Medulla oblongata (tissue), 1 donor: Measurements from ENCODE around the gene CXCL14.

Source experiments
- DNase-seq: peaks from one replicate; pipeline ENCODE4 v3.0.0-alpha.2; 2015; ENCODE audit errors: extremely low spot score

Gene CXCL14

DNA sequence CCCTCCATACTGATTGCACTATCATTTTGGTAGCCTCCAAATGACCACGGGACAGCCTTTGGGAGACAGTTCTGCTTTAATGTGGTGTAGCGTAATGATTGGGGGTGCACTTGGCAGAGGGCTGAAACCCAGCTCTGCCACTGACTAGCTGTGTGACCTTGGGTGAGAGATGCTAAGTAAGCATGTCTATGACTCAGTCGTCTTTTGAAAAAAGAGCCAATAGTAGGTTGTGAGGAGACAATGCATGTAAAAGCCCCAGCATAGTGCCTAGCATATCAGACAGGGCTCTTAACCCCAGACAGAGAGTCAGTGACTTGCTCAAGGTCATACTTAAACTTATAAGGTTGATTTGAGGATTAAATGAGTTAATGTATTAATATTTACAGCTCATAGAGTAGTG is 18.0 kb upstream of the CXCL14 start:
- no peak for DNase-seq

DNA sequence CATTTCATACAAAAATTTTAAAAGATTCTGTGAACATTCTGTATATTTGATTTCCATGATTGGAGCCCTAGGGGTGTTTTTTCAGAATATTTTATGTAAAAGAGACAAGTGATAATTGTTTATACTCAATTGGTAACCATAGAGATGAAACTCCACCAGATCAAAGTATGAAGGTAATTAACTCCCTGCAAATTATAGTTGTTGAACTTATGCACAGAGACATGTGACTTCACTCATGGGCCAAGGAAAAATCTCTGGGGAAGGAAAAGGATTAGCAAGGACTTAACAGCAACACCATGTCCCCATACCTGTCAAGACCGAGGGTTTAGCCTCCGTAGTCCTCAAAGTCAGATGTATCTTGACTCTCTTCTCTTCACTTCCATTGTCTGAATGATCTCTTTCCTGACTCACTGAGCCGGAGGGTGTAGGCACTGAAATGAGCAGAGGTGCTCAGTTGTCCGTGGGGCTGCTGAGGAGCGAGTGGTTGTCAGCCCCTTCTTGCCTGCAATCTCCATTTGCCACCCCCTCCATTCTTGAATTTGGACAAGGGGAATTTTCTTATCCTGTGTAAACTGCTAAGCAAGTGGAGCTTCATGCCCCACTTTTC is 17.5 kb upstream of the CXCL14 start:
- no peak for DNase-seq

DNA sequence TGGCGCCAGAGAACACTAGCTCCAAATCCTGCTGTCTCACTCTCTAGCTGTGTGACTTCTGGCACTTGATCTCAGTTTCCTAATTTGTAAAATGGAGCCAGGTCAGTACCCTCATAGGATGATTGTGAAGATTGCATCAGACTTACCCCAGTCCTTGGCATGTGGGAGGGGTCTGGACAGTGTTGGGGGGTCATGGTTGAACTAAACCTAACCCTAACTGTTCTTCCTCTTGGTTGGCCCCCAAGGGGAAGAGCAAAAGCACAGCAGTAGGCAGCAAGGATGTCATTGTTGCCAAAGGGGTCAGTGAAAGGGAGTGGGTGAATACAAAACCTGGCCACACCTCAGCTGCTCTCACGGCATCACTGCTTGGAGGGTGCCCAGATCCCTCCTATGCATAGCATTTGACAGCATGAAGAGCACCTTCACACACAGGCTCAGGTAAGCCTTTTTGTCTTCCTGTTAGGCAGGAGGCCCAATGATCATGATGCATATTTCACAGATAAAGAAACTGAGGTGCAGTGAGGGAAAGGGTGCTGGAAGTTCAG is 15.7 kb upstream of the CXCL14 start:
- DNase-seq, result no peak

DNA sequence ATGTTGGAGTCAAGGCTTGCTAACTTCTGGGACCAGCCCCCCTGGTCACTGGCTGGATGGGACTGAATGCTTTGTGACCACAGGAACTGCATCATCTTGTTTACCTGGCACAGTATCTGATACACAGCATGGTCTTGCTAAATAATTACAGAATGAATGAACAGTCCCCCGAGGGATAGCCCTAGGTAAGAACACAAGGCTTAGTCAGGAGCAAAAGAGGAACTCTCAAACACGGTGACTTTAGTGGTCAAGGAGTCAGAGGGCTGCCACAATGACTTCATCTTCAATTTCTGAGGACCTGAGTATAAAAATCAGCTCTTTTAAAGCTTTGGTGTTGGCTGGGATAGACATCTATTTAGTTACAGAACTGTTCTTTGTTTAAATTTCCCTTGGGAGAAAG is 15.1 kb upstream of the CXCL14 start:
- DNase-seq, result no peak

DNA sequence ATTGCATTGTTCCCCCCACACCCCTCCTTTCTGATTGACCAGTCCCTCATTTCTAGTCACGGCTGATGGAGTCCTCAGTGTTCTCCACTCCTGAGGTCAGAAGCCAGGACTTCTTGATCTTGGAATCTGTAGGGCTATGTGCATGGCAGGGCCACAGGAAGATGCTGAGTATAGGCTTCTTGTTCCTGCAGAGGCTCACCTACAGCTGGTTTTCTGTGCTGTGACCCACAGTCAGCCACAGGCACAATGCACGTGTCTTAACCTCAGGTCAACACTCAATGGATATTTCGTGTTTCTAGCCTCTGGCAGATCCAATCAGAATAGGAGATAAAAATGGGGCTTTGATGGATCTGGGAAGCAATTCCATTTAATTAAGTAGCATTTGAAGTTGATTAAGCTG is 14.3 kb upstream of the CXCL14 start:
- DNase-seq, result no peak

DNA sequence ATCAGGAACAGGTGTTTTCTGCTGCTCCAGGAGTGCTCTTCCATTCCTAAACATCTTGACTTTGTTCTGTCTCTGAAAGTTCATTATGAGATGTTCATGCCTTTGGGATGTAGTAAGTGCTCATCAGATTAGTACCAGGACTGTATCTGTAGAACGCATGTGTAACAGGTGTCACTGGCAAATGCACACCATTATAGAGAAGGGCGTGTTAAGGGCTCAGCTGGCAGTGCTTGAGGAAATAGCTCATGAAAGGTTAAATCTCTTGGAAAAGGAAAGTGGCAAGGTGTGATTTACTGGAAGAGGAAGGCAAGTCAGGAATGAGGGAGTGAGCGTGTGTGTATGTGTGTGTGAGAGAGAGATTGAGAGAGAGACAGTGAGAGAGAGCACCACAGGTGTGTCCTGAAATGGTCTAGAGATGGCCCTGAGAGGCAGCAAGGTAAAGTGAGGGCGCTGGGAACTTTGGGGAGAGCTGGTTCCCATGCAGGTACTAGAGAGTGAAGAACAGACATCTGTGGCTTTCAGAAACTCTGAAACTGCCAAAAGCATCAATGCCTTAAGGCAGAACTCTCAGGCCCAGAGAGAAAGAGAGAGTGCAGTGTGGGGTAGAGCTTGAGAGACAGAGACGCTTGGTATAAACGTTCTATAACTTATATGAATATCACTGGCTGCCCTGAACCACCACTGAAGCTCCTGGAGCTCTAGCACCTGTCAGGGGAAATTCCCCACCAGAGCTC is 13.7 kb upstream of the CXCL14 start:
- DNase-seq, result no peak

DNA sequence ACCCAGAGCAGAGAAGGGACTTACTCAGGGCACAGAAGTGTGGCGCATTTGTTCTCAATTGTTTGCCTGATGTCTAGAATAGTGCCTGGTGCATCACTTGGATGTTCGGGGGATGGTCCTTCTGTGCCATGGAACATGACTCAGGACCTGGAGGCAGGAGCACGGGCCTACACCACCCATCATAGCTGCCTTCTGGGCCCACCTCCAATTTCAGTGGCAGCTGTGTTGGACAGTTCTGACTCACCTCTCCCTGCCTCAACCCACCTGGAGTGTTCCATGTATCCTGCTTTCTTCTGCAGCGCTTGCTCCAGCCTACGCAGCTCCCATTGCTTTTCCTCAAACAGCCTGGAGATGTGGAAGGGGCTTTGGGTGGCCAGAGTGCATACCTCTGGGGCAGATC is 12.5 kb upstream of the CXCL14 start:
- DNase-seq, result no peak

DNA sequence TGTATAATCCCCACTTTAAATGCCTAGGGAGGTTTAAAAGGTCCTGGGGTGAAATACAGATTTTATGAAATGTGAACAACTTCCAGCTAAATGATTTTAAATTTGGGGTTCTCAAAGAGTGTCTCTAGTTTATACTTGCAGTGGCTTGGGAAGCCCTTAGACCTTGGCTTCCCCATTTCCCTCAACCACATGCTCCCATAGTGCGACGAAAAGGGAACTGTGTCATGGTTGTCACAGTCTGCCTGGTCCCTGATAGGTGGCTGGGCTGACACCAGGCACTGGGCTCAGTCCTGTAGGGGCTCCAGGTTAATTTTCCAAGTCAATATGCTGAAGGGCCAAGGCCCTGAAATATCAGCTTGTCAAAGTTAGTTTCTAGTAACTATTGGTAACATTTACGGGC is 10.4 kb upstream of the CXCL14 start:
- no peak for DNase-seq

DNA sequence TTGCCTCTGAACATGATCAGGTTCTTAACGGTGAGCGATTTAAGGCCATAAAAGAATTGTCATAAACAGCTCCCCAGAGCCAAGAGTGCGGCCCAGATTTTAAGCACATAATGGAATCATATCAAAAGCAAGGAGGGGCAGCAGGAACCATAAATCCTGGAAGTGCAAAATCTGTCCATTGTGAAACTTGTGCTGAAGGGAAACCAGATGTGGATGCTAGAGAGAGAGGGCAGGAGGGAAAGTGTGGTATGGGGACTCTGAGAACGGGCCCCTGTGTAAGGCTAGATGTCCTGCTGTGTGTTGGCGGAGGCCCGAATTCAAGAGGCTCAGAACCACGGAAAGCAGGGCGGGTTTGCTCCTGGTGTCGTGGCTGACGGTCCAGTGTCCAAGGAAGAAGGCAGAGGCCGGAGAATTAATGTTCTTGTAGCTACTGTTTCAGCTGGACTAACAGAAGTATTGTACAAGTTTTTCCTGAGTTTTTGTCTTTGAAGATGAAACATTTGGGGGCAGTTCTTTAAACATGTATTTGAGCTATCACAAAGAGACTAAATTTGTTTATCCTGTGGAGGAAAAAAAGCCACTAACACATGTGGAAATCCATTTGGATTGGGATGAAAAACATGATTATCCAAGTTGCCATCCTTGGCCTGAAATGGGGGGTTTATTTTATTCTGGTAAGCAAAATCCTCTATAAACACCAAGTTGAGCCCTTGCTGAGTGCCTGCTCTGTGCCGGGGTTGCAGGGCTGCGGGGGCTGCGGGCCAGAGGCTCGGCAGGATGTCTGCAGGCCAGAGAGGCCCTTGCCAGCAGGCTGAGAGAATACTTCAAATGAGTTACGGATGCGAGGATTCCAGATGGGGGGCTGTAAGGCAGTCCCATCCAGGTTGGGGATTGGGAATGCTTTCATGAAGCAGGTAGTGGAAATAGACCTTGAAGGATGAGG is 9.2 kb upstream of the CXCL14 start:
- no peak for DNase-seq

DNA sequence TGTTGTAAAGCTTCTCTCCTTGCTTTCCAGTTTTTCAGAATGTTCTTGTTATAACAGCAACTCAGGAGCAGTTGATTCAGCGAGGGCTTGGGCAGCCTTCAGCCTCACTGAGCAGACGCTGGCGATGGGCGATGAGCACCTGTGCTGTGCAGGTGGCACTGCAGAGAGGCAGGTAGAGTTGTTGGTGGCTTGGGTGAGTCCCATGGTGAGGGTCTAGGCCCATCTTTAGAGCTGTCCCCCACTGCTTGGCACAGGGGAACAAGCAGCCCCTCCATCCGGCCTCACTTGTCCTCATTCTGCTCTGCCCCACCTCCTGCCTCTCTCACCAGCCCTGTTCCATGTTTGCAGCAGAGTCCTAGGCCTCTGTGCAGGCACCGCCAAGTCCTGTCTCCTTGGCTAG is 6.1 kb upstream of the CXCL14 start:
- DNase-seq, result no peak

DNA sequence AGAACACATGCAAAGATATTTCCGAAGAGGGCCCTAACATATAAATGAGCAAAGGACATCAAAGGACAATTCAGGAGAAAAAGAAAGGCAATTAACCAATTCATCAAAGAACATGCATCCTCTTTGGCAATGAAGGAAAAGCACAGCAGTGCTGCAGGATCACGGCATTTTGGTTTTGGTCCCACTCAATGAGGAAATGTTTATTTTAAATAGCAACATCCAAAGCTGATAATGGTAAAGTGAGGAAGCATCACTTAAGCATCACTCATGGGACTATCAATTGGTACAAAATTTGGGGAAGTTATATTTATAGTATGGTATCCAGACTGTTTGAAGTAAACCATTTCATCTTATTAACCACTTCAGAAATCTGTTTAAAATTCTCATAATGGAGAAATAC is 5.5 kb upstream of the CXCL14 start:
- DNase-seq, result no peak

DNA sequence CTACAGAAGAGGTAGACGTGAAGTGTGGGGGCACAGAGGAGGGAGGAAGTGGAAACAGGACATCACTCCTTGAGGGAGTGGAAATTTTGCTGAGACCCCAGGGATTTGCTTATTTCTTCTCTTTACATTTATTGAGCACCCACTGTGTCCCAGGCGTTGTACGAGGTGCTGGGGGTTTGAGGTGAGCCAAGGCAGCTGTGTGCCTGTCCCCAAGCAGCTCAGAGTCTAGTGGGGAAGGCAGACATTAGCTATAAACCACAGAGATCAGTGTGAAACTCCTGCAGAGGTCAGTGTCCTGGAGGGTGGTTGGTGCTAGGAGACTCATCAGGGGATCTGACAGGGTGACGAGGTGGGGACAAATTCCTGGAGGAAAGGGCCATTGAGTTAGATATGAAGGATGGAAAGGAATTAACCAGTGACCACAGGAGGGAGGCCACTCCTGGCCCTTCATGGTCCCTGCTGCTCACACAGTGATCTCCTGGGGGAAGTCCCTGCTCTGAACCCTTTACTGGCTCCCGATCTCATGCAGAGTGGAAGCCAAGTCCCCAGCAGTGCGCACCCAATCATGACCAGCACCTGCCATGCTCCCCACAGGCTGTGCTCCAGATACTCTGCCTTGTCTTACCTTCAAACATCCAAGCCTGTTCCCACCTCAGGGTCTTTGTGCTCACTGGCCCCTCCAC is 3.4 kb upstream of the CXCL14 start:
- no peak for DNase-seq

DNA sequence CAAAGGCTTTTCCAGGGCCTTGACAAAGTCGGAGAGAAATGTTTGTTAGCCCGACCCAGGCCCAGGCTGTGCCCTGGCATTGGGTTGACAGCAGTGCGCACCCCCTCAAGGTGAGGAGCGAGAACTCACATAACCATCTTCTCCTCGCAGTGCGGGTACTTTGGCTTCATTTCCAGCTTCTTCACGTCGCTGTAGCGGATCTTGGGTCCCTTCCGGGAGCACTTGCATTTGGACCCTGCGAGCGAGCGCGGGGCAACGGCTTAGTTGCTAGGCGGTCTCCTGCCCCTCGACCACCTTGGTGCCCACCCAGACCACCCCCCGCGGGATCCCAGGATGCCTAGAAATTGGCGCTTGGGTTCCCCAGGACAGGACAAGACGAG is 496 bp downstream of the CXCL14 start:
- DNase-seq, result no peak

DNA sequence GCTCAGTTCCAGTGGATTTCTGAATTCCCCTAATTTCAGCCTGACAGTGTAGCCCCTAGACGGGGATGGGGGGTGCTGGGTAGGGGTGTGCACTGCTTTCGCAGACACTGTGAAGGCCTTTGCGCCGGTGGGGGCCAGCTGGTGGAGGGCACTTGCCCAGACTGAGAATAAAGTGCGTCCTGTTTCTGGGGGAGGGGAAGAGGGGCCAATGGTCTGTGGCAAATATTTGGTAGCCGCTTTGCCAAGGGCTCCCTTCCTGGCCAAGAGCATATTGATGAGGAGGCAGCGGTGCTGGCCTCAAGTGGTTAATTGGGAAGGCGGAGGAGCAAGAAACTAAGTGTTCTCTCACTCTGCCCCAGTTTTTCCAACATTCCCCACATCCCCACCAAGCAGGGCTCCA is 1.4 kb downstream of the CXCL14 start:
- DNase-seq, result no peak

DNA sequence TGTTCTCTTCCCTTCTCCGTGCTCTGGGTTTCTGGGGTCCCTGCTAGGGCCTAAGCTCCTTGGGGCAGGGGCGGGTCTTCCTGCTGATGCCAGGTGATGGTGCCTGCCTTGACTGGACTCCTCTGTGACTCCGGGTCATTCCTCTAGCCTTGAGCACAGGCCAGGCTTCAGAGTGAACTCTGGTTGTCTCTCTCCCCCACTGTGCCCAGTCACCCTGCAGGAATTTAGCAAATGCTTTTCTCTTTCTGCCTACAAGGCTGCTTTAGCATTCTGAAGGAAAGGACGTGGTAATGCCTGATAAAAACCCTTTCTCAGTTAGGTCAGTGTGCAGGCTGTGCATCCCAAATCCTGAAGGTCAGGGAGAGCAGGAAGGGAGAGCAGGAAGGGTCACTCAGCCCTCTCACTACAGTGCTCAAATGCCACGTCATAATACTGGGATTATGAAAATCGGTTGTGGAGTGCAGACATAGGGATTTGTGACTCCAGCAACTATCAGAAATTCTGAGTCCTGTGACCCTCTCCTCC is 2.7 kb downstream of the CXCL14 start:
- no peak for DNase-seq

DNA sequence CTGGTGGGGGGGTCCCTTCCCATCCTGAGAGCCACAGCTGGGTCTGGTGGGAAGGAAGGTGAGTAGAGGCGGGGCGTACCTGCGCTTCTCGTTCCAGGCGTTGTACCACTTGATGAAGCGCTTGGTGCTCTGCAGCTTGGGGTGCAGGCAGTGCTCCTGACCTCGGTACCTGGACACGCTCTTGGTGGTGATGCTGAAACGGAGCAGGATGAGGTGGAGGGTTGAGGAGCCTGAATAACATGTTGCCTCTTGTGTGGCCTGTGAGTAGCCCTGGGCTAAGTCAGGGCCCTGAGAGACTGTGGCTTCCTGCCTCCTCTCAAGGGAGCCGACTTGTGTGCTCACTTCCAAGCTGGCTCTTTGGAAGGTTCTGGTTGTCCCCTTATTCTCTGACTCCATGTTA is 4.3 kb downstream of the CXCL14 start:
- DNase-seq, result no peak

DNA sequence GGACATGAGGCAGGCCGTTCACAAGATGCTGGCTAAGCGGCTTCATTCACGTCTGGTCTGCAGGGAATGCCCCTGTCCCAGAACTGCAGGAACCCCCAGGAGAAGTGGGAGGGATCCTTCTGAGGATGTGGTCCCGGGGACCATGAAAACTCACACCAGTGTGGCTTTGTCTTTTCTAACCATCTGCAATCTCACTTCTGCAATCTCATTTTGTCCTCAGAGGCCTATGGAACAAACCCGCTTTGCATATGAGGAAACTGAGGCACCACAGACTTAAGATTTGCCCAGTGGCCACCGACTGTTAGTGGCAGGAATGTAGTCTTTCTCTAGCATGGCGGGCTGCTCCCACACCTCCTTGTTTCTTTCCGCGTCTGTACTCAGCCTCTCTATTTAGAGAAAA is 6.9 kb downstream of the CXCL14 start:
- DNase-seq, result no peak

DNA sequence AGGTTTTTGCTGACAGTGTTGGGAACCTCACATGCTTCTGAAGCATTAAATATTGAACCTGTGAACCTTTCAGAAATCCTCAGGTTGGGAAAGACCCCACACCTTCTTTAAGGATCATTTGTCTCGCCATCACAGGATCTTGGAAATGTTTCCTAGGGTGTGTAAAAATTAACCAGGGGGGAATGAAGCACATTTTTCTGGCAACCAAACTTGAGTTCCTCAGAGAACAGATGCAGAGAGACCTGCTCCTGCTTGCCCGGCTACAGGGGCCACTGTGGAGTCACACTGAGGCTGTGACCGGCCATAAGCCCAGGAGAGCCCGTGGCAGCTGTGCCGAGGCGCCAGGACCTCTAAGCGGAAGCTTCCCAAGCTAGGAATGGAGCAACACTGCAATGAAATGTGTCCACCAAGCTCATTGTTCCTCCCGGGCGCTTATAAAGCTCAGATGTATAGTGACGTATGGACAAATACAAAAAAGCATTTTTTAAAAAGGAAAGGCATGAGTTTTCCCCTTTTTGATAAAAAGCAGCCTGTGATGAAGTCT is 7.7 kb downstream of the CXCL14 start:
- no peak for DNase-seq

DNA sequence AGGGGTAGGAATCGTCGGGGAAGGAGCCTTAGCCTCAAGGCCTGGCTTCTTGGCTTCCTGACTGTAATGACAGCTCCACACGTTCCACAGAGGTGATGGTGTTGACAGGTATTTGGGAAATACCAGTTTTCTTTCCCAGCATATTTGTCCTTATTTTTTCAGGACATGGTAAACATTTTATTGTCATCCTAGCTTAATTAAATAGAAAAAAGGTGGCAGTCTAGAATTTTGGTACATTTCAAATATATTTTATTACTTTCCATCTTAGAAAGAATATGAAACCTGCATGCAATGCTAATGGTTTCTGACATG is 8.4 kb downstream of the CXCL14 start:
- no peak for DNase-seq

DNA sequence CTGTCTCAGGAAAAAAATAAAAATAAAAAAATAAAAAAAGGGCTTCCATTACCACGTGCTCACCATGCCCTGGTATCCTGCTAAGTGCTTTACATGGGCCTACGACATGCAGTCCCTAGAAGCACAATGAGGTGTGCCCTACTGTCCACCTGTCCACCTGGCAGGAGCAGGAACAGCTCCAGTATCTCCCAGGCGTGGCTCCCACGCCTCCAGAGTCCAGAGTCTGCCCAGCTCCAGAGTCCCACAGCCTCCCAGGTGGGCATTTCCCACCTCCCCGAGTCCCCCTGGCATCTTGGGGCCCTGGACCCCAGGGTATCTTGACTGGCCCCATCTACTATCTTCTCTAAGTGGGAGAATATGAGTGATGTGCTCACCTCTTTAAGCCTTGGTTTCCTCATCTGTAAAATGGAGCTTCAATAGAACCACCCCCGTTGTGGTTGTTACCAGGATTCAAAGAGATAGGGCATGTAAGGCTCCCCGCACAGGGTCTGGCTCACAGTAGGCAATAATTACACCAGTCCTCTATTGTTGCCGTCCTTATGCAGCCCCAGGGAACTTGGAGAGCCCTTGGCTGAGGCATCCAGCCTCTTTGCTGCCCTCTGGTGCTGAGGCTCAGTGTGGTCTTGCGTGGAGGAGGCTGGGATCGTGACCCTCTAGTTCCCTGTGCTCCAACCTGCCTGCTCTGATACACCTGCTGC is 8.9 kb downstream of the CXCL14 start:
- DNase-seq, result no peak

DNA sequence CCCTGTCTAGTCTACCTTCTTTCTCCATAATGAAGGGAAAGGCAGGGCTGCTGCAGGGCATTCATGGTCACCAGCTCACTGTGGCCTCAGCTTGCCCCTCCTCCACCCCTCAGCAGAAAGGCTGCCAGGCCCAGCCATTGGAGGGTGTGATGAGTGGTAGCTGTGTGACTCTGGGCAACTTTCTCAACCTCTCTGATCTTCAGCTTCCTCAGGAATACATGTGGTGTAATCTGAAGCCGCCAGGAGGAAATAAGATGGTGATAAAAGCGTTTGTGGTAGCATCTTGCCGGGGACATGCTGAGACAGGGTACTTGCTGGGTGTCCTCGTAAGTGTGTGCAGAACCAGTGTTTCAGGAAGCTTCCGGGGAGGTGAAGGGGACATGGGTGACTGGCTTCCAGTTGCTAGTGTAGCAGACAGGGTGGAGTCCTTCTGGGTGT is 9.8 kb downstream of the CXCL14 start:
- DNase-seq, result no peak
